CD14-positive monocyte (primary cell): ENCODE results near the gene POLDIP2. TPM values are rescaled to one million over a fixed set of nuclear protein-coding genes. Genes with fewer than 3 reads are reported as not detected.

ENCODE experiments used
- DNase-seq, 3 donors: peaks; one replicate each; pipeline ENCODE4 v3.0.0-alpha.2; 2011 to 2022
- H2AFZ ChIP-seq: 2 replicates; pipeline ENCODE4 v1.6.0; 2012; ENCODE audit warnings: mild to moderate bottlenecking, low read depth, low read length, inconsistent platforms; ENCODE audit not compliant: insufficient read depth, poor library complexity, severe bottlenecking
- H3K27ac ChIP-seq, 2 donors: 1 replicate in 1 of 2; 2 replicates in 1 of 2; pipeline ENCODE4 v1.5.1; 2012 to 2013; ENCODE audit warnings: low read length in 2 of 2, control low read depth in 1 of 2, inconsistent platforms in 1 of 2, low read depth in 1 of 2, mild to moderate bottlenecking in 1 of 2
- H3K27me3 ChIP-seq, 2 donors: one replicate each; pipeline versions ENCODE4 v1.6.0 to v1.6.1; 2011 to 2013; ENCODE audit warnings: low read length in 2 of 2; ENCODE audit not compliant: control insufficient read depth in 2 of 2, insufficient read depth in 2 of 2
- H3K36me3 ChIP-seq, 2 donors: replicated peaks in 1 of 2; 1 replicate in 1 of 2; 2 replicates in 1 of 2; pipeline versions ENCODE4 v1.5.1 to v1.6.1; 2012 to 2013; ENCODE audit warnings: low read length in 2 of 2, control low read depth in 1 of 2, inconsistent platforms in 1 of 2, mild to moderate bottlenecking in 1 of 2; ENCODE audit not compliant: insufficient read depth in 2 of 2, control insufficient read depth in 1 of 2
- H3K4me1 ChIP-seq, 2 donors: 1 replicate in 1 of 2; 2 replicates in 1 of 2; pipeline versions ENCODE4 v1.5.1 to v1.6.1; 2012 to 2013; ENCODE audit warnings: low read length in 2 of 2, control low read depth in 1 of 2, inconsistent platforms in 1 of 2, mild to moderate bottlenecking in 1 of 2, moderate library complexity in 1 of 2; ENCODE audit not compliant: insufficient read depth in 2 of 2, control insufficient read depth in 1 of 2
- H3K4me2 ChIP-seq: replicated peaks from 2 replicates; pipeline ENCODE3; 2012; ENCODE audit warnings: low read length, moderate library complexity, mild to moderate bottlenecking; ENCODE audit not compliant: poor library complexity, severe bottlenecking; ENCODE audit errors: extremely low read depth
- H3K4me3 ChIP-seq, 3 experiments: fragments of 200-600 bp in 1 of 3; sonication (generic) in 1 of 3; replicated peaks in 1 of 3; 1 replicate in 2 of 3; 2 replicates in 1 of 3; pipeline ENCODE4 v1.5.1; 2011 to 2013; ENCODE audit warnings: low read length in 3 of 3, mild to moderate bottlenecking in 3 of 3, control low read depth in 2 of 3, low read depth in 2 of 3, inconsistent platforms in 1 of 3, moderate library complexity in 1 of 3
- H3K79me2 ChIP-seq: 2 replicates; pipeline ENCODE4 v1.6.0; 2012; ENCODE audit warnings: mild to moderate bottlenecking, control low read depth, inconsistent platforms, low read length, moderate library complexity; ENCODE audit not compliant: insufficient read depth
- H3K9ac ChIP-seq: 2 replicates; pipeline ENCODE4 v1.6.0; 2017; ENCODE audit warnings: low read length, mild to moderate bottlenecking; ENCODE audit not compliant: insufficient read depth, poor library complexity, severe bottlenecking
- H3K9me3 ChIP-seq, 2 donors: replicated peaks in 1 of 2; 1 replicate in 1 of 2; 2 replicates in 1 of 2; pipeline versions ENCODE4 v1.5.1 to v1.6.1; 2012 to 2013; ENCODE audit warnings: low read length in 2 of 2, control low read depth in 1 of 2; ENCODE audit not compliant: control insufficient read depth in 1 of 2, insufficient read depth in 1 of 2
- H4K20me1 ChIP-seq: 2 replicates; pipeline ENCODE4 v1.6.0; 2012; ENCODE audit warnings: mild to moderate bottlenecking, low read length, control low read depth, moderate library complexity; ENCODE audit not compliant: insufficient read depth
- H3K27ac Mint-ChIP-seq, 7 donors: one replicate each; pipeline ENCODE4 v1.8.0; 2020; ENCODE audit warnings: mild to moderate bottlenecking in 7 of 7, mixed read lengths in 7 of 7, moderate library complexity in 6 of 7, inconsistent platforms in 2 of 7
- H3K27me3 Mint-ChIP-seq, 3 donors: one replicate each; pipeline ENCODE4 v1.8.0; 2021 to 2022; ENCODE audit warnings: low read depth in 3 of 3, mild to moderate bottlenecking in 3 of 3, mixed read lengths in 3 of 3, moderate library complexity in 3 of 3, inconsistent platforms in 1 of 3
- H3K36me3 Mint-ChIP-seq, 2 donors: one replicate each; pipeline ENCODE4 v1.8.0; 2020; ENCODE audit warnings: mixed read lengths in 2 of 2, inconsistent platforms in 1 of 2, mild to moderate bottlenecking in 1 of 2
- H3K4me1 Mint-ChIP-seq: one replicate; pipeline ENCODE4 v1.8.0; 2020; ENCODE audit warnings: mild to moderate bottlenecking, mixed read lengths
- H3K4me3 Mint-ChIP-seq, 2 donors: one replicate each; pipeline ENCODE4 v1.8.0; 2020; ENCODE audit warnings: mild to moderate bottlenecking in 2 of 2, mixed read lengths in 2 of 2, moderate library complexity in 1 of 2
- H3K9me3 Mint-ChIP-seq, 7 donors: one replicate each; pipeline ENCODE4 v1.8.0; 2020 to 2022; ENCODE audit warnings: mixed read lengths in 7 of 7, mild to moderate bottlenecking in 6 of 7, moderate library complexity in 6 of 7, inconsistent platforms in 2 of 7
- CTCF ChIP-seq: fragments of 200-600 bp; IDR thresholded peaks from one replicate; pipeline ENCODE4 v1.8.0; 2022; ENCODE audit warnings: antibody characterized with exemption, mild to moderate bottlenecking
- WGBS: methylation state at CpG from one replicate; pipeline ENCODE4 v1.1.5; 2013; ENCODE audit warnings: missing lambda C conversion rate; ENCODE audit not compliant: insufficient coverage; 5-methylcytosine and 5-hydroxymethylcytosine counted together
- intact Hi-C, 2 donors: fragments of 100-400 bp; cut with micrococcal nuclease; formaldehyde crosslinking; loops; one replicate each; pipeline versions ENCODE4 v1.15.0 to v1.15.1; 2023
- polyA minus RNA-seq: library from RNA; depleted of rRNA, polyadenylated mRNA; stranded (reverse); fragments of >200 nt; gene quantifications from 2 replicates; pipeline ENCODE4 v1.2.3, GENCODE V29; 2012
- polyA plus RNA-seq, 3 donors: library from polyadenylated mRNA; depleted of rRNA in 1 of 3; unstranded in 2 of 3; stranded (reverse) in 1 of 3; fragments of 300-500 nt in 2 of 3; fragments of >200 nt in 1 of 3; fragmentation: Illumina TruSeq in 2 of 3; gene quantifications; 1 replicate in 2 of 3; 2 replicates in 1 of 3; pipeline ENCODE4 v1.2.3, GENCODE V29; 2012 to 2021
- total RNA-seq, 12 experiments: library from RNA in 1 of 12; stranded (reverse) in 1 of 12; fragments of 120-200 nt in 1 of 12; gene quantifications; one replicate each; pipeline ENCODE4 v1.2.4 and lab custom pipeline; 2013 to 2026; ENCODE audit warnings: mixed read lengths in 6 of 12, inconsistent platforms in 1 of 12

The POLDIP2 gene
- total RNA-seq (2013), result 42.6 TPM
- polyA plus RNA-seq, result 10 to 100 TPM; 31.5 to 76.9 (median 72.4) TPM
- 20.4 and 33.3 TPM in 2 replicates for polyA minus RNA-seq
- total RNA-seq (lab: John Stamatoyannopoulos, UW), result 17.8 to 35.5 (median 28.7) reads per million in 11 experiments

GRCh38 chr17:28357061-28357900, at the start of gene POLDIP2:
TSS of gene POLDIP2 (minus strand) at chr17:28357527. CDS start at chr17:28357448, 79 bp downstream.
- Histone ChIP-seq H3K9me3 (no peaks in the 10 kb centered on the region), H3K79me2 (peaks cover 29% of the 10 kb centered on the region), H3K4me3 (peak within 1 kb of the TSS; percentile 82 to 93 (median 88)), H3K36me3 (peaks cover 53 to 66% of the 10 kb centered on the region in 2 donors), H3K9ac (peak within 1 kb of the TSS; percentile 89), H4K20me1 (peaks cover 3% of the 10 kb centered on the region), H3K27ac (peak within 1 kb of the TSS; percentile 70 to 92), H3K4me1 (peaks cover 19 to 23% of the 10 kb centered on the region in 2 donors), H3K27me3 (no peaks in the 10 kb centered on the region), H2AFZ (peak within 1 kb of the TSS; percentile 95), H3K4me2 (peak within 1 kb of the TSS; percentile 93)
- peak within 1 kb of the TSS; percentile 90 to 99 (median 95) for H3K27ac Mint-ChIP-seq
- intact Hi-C loops, result loop anchor here (1.0 to 5.0 kb wide), 2 partner anchors 22 to 35 kb away; partner anchors contain the start of genes IFT20 (in 2 of the 2) and TNFAIP1 (in 2 of the 2)
- peaks cover 57 to 66% of the 10 kb centered on the region in 2 donors for H3K36me3 Mint-ChIP-seq
- no peaks in the 10 kb centered on the region for H3K9me3 Mint-ChIP-seq
- H3K4me1 Mint-ChIP-seq, result peaks cover 20% of the 10 kb centered on the region
- peak; percentile 94 to 95 (median 94) for DNase-seq
- H3K27me3 Mint-ChIP-seq, result no peaks in the 10 kb centered on the region
- H3K4me3 Mint-ChIP-seq, result peak within 1 kb of the TSS; percentile 90 to 96
- TF ChIP-seq CTCF, result no peak
- WGBS, result under 1% methylated on average over 80 of the region's 80 CpGs

GRCh38 chr17:28406473-28406814, 49.1 kb upstream of the POLDIP2 start:
- DNase-seq, result no peak
- 36% methylated on average over 7 of the region's 9 CpGs for WGBS

More at GRCh38 chr17:28406473-28406814, 49.1 kb upstream of the POLDIP2 start:
- intact Hi-C loops, result no loop called here
- Mint-ChIP-seq H3K27me3 (peaks cover 0 to 6% (median 2%) of the 10 kb centered on the region in 3 donors), H3K4me1 (peaks cover 42% of the 10 kb centered on the region), H3K27ac (peak overlapping the region in 1 of 7 donors; percentile 7), H3K9me3 (no peaks in the 10 kb centered on the region), H3K4me3 (peak overlapping the region; percentile 62 to 86), H3K36me3 (peaks cover 4 to 11% of the 10 kb centered on the region in 2 donors)
- Histone ChIP-seq H3K36me3 (no peaks in the 10 kb centered on the region), H3K27me3 (no peaks in the 10 kb centered on the region), H2AFZ (peak overlapping the region; percentile 98), H3K4me3 (peak overlapping the region; percentile 2 to 87 (median 78)), H3K9ac (peak overlapping the region; percentile 68), H3K4me1 (peaks cover 35 to 49% of the 10 kb centered on the region in 2 donors), H3K27ac (no peak overlapping the region), H3K79me2 (no peaks in the 10 kb centered on the region), H4K20me1 (no peaks in the 10 kb centered on the region), H3K4me2 (peak overlapping the region; percentile 96), H3K9me3 (no peaks in the 10 kb centered on the region)
- no peak for TF ChIP-seq CTCF
